RKO (cell line): Measurements from ENCODE around the gene USP27X.

Experiments
- DNase-seq: peaks from one replicate; pipeline ENCODE4 v3.0.0-alpha.2; 2016; ENCODE audit warnings: low spot score

USP27X gene

DNA sequence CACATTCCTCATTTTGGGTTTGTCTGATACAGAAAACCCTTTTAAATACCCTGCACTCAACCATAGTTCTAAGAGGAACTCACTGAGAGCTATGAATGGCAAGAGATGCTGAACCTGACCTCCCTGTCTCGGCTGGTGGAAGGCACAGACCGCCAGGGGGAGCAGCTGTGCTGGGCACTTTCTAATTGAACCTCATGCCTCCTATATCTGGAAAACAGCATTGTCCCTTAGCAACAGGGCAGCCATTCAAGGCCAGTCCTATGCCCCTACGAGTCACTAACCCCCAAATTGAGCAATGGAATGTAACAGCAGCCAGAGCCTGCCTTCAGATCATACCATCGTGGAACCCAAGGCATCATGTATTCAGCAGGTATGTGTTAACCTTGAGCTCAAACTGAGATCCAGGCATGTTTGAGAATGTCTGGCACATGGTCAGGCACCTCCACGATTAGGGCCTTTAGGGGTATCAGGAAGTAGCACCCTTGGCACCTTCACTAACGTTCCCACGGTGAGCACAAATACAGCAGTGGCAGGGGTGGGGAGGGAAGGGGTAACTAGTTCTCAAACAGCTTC is 5.1 kb downstream of the USP27X start:
- peak; percentile 69 for DNase-seq

DNA sequence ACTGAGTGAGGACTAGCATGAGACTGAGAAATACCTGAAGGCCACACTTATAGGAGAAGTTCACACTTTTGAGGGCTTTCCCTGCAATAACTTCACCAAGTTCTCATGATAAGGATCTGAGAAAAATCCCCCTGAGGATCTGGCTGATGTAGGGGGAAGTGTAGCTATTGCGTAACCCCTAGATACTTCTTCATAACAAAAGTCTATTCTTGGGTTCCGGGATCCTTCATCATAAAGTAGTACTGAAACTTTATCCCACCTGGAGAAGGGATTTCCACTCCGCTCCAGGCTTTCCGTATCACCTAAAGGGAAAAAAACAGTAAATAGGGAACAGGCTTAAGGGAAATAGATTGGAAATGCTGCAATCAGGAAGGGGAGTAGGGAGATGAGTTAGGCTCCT is 13.3 kb downstream of the USP27X start:
- DNase-seq: no peak

DNA sequence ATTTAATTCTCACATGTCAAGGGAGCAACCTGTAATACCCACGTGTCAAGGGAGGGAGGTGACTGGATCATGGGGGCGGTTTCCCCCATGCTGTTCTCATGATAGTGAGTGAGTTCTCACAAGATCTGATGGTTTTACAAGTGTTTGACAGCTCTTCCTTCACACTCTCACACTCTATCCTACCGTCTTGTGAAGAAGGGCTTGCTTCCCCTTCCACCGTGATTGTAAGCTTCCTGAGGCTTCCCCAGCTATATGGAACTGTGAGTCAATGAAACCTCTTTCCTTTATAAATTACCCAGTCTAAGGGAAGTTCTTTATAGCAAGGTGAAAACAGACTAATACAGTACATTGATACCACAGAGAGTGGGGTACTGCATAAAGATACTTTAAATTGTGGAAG is 17.7 kb downstream of the USP27X start:
- no peak for DNase-seq

DNA sequence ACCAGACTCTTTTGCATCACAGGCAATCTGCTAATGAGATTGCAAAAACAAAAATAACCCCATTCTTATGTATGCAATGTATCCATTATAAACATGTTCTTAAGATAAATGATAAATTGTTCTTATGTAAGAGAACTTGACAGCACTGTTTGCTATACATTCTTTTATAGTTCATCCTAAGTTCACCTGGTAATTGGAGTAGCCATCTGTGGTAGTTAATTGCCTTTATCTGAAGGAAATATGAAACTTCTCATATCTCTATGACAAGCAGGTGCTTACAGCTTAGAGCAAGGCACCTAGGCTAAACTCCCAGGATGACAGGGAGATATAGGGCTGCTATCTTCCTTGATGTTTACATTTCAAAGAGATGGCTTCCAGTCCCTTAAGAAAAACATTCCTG is 21.8 kb downstream of the USP27X start:
- no peak for DNase-seq

DNA sequence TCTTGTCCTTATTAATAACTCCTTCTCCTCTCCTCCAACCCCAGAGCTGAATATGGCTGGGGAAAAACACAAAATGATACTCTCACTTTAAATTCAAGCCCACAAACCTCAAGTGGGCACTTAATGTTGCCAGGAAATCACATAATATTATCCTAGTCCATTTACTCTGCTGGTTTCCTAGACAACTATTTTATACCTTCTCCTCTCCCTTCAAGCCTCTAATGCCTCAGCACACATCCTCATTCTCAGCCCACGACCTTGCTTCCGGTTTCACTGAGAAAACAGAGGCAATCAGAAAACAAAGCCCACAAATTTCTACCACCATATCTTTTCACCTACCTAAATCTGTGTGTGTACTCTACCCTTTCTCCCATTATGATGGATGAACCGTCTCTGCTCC is 31.1 kb downstream of the USP27X start:
- DNase-seq: no peak

DNA sequence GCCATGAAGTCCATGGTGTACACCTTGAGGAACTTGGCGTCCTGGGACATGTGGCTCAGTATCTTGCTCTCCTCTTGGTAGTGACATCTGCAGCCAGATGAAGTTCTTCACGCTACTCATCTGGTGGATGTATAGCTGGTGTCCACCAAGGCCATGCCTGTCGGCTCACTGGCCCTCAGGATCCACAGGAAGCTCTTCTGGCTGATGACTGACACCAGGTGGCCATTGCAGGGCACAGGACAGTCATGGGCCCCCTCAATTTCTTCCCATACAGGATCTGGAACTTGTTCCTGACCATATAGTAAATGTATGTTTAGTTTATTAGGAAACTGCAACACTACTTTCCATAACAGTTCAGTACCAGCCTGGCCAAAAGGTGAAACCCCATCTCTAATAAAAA is 32.8 kb downstream of the USP27X start:
- DNase-seq: no peak

DNA sequence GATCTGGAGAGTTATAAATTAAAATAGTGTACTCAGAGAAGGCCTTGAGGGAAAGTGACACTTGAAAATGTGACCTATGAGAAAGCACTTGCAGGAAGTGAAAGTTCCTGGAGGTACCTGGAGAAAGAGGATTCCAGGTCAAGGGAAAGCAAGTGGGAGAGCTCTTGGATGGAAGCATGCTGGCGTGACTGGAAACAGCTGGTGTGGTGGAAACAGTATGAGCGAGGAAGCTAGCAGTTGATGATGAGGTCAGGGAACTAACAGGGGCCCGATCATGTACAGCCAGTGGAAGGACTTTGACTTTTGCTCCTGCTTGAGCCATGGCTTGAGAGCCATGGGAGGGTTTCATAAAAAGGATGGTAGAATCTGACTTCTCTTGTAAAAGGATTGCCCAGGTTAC is 33.6 kb downstream of the USP27X start:
- no peak for DNase-seq

DNA sequence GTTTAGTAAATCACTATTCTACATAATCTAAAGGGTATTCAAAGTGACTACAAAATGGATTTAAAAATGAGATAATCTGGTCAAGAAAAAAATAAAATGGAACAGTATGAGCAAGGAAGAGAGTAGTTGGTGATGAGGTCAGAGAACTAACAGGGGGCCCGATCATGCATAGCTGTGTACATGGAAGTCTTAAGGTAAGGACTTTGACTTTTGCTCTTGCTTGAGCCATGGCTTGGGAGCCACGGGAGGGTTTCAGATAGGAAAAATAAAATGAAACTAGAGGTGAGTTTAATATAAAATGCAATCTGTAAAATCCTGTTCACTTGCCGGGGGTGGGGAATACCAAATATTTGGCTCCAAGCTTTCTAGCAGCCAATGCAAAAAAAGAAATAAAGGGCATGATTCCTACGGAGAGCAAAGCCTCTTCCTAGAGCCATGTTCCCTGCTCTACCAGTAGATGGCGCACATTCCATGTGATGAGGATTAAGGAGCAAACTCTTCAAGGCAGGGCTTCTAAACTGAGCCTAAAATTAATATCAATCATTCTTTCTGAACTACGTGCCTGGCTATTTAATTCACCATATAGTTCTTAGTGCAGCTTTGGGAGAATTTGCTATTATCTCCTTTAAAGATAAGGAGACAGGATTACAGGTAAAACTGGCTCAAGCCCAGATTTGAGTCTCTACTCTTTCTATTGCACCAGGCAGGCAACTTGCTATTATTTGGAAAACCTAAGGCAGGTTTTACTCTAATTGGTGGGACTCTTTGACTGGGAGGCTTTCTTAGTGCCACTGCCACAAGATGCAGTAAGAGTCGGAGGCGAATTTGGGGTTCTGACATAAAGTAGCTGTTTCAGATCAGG is 36.3 kb downstream of the USP27X start:
- peak; percentile 80 for DNase-seq

DNA sequence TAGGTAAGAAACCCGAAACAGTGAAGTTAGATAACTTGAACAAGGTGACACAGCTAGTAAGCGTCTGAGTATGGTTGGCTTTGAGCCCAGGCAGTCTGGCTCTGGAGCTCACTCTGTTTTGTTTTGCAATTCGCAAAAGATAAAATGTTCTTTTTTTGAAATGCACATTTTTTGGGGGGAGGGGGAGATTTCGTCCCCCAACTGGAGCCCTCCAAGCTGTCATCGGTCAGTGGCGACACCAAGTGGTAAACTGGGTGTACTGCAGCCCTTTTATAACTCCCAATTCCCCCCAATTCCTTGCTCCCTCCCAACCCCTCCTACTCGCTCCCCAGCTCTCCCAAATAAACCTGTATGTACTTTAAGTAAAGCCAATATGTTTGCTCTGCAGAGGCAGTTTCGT is 40.3 kb downstream of the USP27X start:
- peak; percentile 18 for DNase-seq

DNA sequence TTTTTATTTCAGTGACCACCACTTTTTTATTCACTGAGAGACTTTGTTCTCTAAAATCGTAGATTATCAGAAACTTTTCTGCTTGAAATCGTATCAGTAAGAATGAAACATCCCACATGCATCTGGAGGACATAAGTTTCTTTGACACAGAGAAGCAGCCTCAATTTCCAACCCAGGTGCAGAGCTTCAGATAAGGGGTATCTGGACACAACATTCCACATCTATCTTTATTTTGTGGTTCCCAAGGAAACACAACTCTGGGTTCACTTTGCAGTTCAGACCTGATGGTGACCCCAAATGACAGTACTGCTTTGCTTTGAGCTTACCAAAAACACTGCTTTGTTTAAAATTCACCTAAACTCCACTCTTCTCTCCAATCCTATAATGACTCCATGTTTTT is 41.8 kb downstream of the USP27X start:
- DNase-seq: no peak

DNA sequence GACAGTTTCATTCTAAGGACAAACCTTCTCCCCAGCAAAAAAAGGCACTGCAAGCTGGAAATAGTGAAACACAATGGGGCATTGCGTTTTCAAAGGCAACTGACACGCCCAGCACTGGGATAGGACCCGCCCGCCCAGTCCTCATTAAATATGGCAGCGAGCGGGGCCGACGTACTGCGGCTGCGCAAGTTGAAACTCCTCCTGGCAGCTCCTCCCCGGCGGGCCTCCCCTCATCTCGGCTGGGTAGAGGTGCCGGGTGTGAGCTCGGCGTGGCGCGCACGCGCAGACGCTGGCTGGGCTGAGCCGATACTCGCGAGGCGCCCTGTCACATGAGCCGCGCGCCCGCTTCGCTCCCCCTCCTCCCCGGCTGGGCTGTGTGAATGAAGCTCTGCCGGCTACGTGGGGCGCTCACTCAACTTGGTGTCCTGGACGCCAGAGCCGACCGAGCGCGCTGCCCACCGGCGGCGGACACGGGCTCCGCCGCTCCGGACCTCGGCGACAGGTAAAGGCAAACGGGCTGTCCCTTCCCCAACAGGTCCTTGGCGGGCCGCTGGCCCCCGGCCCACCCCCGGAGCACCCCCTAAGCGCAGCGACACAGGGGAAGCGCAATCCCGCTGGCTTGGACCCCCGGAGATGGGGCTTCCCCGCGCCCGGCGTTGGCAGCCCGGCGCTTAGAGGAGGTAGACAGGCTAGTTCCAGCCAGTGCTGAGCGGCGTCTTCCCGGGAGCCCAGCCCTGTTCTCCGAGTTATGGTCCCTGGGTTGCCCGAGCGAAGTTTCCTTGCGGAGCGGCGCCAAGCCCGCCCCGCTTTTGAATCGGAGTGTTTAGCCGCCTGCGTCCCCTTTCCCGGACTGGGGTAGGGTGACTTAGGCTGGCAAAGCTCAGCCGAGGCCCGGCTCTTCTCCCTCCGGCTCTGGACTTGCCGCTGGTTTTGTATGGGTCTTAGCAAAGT is 43.3 kb downstream of the USP27X start, which contains the start of gene CLCN5:
Gene CLCN5, plus strand, starts transcription at position 306 of the 951 bp plus-strand sequence. CDS start 2,703 bp downstream, outside the sequence.
- peak; percentile 92 for DNase-seq

DNA sequence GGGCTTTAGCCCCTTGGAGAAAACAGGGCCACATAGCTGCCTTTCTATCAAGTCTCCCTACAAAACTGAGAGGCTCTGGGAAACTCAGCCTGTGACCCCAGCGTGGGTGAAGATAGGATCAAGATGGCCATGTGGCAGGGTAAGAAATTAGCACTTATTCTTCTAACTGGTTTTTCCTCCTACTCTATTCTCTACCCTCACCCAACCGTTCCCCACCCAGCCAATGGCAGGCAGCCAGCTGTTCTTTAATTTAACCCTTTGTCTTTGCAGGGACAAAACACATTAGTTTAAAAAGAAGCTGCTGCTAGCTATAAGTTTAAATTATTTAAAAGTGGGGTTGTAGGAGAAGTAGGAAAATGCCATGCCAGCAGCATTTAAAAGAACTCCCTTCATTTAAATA is 45.9 kb downstream of the USP27X start:
- no peak for DNase-seq

DNA sequence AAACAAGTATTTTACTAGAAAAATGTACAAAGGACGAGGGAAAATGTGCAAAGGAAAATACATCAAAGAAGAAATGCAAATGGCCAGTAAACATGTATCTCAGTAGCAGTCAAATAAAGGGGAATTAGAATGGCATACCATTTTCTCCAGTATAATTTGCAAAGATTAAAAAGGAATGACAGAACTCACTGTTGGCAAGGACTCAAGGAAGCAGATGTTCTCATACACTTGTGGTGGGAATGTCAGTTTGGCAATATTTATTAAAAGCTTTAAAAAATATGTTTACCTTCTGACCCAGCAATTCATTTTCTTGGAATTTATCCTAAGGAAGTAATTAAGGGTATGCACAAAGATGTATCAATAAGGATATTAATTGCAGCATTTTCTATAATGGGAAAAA is 50.8 kb downstream of the USP27X start:
- DNase-seq: no peak
